Measurements from ENCODE around the gene BNIPL. TPM values are rescaled to one million over a fixed set of nuclear protein-coding genes. Genes with fewer than 3 reads are reported as not detected.

Gene BNIPL
- total RNA-seq, 1 donor from 2014 or later: 0.40 TPM

- no peak for DNase-seq (ENCODE audit: low read depth)
These were observed 26.6 kb upstream of the BNIPL start for GRCh38 chr1:151009674-151010345.

- no peak for DNase-seq (ENCODE audit: low read depth)
These were observed 26.1 kb upstream of the BNIPL start for GRCh38 chr1:151010346-151010726.

- no peak for DNase-seq (ENCODE audit: low read depth)
These were observed 25.1 kb upstream of the BNIPL start for GRCh38 chr1:151011154-151011850.

GRCh38 chr1:151012684-151013471 is 23.5 kb upstream of the BNIPL start:
- peak; percentile 75 for DNase-seq (ENCODE audit: low read depth)

DNA sequence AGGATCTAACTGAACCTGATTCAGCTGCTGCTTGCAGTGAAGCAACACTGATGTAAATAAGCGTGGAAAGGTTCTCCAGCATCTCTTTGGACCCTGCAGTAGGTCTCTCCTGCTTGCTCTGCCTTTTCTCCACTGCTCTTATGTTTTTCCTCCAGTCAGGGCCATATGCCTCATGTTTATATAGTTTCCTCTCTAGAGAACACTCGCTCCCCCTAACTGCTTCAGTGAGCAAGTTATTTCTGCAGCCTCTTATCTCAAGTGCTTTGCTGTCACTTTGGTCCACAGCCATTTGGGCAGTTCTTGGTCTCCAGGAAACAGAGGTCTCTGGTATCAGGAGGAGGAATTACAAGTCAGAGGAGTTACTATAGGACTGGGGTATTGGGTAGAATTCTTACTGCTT is 22.9 kb upstream of the BNIPL start:
- DNase-seq (ENCODE audit: low read depth): no peak

DNA sequence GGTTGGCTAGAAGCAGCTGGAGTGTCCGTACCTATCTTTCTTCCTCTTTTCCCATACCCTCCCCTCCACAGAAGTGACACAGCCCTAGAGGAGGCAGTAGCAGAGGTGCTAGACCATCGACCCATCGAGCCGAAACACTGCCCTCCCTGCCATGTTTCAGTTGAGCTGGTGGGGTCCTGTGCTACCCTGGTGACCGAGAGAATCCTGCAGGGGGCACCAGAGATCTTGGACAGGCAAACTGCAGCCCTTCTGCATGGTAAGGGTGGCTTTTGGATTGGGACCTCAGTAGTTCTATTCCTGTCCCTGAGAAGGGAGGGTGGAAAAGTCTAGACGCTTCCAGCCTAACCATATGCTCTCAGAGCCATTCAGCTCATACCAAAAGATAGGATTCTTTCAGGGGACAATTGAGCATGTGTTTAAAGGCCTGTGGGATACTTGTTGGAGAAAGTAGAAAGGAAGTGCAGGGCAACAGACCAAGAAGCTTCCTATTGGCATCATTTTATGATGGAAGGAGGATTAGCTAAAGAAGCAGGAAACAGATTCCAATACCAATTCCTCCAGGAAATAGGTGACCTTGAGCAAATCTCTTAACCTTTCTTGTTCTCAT is 11.7 kb upstream of the BNIPL start:
- peak; percentile 65 for DNase-seq (ENCODE audit: low read depth)

DNA sequence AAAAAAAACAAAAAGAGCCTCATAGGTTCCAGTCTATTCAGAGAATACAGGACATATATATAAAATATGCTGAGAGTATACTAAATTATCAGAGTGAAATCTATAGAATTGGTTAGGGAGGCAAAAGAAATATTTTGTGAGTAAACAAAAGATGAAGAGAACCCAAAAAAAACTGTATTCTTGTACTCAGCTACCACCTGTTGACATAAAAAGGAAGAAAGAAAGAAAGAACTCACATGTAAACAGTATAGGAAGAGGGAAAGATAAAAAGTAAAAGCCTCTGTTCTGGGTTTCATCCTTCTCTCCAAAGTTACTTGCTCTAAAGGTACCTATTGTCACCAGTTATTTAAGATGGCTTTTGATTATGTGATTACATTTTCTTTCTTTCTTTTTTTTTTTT is 9.9 kb upstream of the BNIPL start:
- no peak for DNase-seq (ENCODE audit: low read depth)

- no peak for DNase-seq (ENCODE audit: low read depth)
These were observed 4.2 kb upstream of the BNIPL start for GRCh38 chr1:151032164-151032563.

DNA sequence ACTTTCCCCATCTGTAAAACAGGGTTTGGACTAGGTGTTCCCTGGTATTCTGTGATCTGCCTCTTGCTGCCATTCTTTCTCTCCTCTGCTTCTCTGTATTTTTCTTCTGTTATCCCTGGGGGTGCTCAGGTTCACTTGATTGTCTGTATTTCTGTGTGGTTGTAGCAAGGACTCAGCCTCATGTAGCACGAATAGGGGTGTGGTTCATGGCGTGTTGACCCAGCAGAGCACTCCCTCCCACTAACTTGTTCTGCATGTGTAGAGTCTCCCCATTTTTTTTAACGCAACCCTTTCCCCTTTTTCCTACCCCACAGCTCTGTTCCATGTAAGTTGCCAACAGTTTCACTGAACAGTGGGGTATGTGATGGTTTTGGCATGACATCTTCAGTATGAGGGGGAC is 1.2 kb upstream of the BNIPL start:
- DNase-seq (ENCODE audit: low read depth): no peak

GRCh38 chr1:151037032-151037431 is 646 bp downstream of the BNIPL start:
- no peak for DNase-seq (ENCODE audit: low read depth)

DNA sequence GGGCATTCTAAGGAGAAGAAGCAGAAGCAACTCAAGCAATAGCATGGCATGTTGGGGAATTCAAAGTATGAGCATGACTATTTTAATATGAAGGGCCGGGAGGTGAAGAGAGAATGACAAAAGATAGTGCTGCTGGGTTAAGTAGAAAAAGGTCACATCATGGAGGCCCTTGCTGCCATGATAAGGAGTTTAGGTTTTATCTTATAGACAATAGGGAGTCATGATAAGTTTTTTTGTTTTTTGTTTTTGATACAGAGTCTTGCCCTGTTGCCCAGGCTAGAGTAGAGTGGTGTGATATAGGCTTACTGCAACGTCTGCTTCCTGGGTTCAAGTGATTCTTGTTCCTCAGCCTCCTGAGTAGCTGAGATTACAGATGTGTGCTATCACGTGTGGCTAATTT is 3.1 kb downstream of the BNIPL start:
- DNase-seq (ENCODE audit: low read depth): no peak

DNA sequence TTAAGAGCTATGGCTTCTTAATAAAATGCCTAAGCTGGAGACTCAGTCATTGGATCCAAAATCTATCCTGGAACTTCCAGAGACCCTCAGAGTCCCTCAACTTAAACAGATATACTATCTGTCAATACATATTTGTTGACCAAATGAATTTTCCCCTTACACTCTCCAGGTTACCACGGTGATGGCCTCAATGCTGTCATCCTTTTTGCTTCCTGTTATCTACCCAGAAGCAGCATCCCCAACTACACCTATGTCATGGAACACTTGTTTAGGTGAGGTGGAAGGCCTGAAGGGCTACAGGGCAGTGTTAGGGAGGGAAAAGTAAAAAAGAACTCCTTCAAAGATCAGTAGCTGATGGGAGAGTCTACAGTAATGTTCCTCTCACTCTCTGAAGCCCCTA is 6.8 kb downstream of the BNIPL start:
- no peak for DNase-seq (ENCODE audit: low read depth)

- DNase-seq (ENCODE audit: low read depth): peak; percentile 40
These were observed 11.2 kb downstream of the BNIPL start, which contains the start of gene C1orf56 for GRCh38 chr1:151047591-151047924. TSS of gene C1orf56 (plus strand) at chr1:151047751. CDS start at chr1:151047848, 97 bp downstream.

DNA sequence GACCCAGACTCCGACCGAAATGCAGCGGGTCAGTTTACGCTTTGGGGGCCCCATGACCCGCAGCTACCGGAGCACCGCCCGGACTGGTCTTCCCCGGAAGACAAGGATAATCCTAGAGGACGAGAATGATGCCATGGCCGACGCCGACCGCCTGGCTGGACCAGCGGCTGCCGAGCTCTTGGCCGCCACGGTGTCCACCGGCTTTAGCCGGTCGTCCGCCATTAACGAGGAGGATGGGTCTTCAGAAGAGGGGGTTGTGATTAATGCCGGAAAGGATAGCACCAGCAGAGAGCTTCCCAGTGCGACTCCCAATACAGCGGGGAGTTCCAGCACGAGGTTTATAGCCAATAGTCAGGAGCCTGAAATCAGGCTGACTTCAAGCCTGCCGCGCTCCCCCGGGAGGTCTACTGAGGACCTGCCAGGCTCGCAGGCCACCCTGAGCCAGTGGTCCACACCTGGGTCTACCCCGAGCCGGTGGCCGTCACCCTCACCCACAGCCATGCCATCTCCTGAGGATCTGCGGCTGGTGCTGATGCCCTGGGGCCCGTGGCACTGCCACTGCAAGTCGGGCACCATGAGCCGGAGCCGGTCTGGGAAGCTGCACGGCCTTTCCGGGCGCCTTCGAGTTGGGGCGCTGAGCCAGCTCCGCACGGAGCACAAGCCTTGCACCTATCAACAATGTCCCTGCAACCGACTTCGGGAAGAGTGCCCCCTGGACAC is 11.7 kb downstream of the BNIPL start:
- DNase-seq (ENCODE audit: low read depth): peak; percentile 57

GRCh38 chr1:151048645-151049032 is 12.3 kb downstream of the BNIPL start:
- no peak for DNase-seq (ENCODE audit: low read depth)

DNA sequence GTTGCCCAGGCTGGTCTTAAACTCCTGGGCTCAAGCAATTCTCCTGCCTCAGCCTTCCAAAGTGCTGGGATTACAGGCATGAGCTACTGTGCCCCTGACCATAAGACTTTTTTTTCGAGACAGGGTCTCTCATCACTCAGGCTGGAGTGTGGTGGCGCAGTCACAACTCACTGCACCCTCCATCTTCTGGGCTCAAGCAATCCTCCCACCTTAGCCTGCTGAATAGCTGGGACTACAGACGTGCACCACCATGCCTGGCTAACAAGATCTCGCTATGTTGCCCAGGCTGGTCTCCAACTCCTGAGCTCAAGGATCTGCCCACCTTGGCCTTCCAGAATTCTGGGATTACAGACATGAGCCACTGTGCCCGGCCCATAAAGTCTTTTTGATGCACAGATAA is 13.1 kb downstream of the BNIPL start:
- DNase-seq (ENCODE audit: low read depth): no peak

DNA sequence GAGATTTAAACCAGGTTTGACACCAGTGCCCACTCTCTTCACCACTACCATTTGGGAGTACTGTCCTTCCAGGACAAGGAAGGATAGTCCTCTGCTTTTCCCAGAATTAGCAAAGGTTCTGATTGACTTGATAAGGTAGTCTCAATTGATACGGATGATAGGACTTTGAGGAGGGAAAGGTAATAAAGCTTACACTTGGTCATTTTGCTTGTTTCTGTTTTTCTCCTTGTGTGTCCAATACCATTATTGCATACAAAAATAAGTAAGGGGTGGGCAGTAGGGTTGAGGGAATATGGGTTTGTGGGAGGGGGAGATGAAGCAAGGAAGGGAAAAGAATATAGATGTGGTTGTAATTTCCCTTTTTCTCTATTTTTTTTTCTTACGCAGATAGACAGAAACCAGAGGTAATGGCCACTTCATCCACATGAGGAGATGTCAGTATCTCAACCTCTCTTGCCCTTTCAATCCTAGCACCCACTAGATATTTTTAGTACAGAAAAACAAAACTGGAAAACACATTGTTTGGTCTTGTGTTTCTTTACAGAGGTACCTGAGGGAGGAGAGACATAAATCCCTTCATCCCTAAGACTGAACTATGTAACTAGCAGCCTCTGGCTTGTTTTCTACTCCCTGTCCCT is 13.8 kb downstream of the BNIPL start:
- no peak for DNase-seq (ENCODE audit: low read depth)

- DNase-seq (ENCODE audit: low read depth): no peak
These were observed 15.1 kb downstream of the BNIPL start for GRCh38 chr1:151051356-151052009.

GRCh38 chr1:151054971-151055547 is 18.7 kb downstream of the BNIPL start:
- no peak for DNase-seq (ENCODE audit: low read depth)

DNA sequence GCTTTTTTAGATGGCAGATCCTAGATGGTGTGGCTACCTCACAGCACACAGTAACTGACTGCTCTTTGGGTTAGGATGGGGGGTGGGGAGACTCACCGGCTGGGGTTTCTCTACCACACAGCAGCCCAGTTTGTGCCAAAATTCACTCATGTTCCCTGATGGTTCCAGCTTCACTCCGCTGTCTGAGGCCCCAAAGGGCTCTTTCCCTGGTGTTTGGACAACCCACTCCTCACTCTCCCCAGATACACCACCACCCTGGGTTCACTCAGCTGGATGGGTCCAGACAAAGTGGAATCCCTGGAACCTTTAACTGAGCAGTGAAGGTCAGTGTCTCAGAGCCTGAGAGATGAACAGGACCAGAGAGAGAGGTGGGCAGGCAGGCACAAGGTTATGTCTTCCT is 19.2 kb downstream of the BNIPL start:
- no peak for DNase-seq (ENCODE audit: low read depth)

All from renal cortical epithelial cell (primary cell).